HL-60 (cell line): ENCODE data around the gene PAQR5.

Experiments used
- GABPA ChIP-seq: IDR thresholded peaks from 2 replicates; pipeline ENCODE4 v1.6.1; 2012; ENCODE audit warnings: low read depth
- POLR2AphosphoS5 ChIP-seq: IDR thresholded peaks from 2 replicates; pipeline ENCODE4 v1.6.1; 2012; ENCODE audit warnings: low read depth
- TF ChIP-seq, protein P1 (sequence below): IDR thresholded peaks from one replicate; pipeline ENCODE4 v1.5.1; 2011; ENCODE audit warnings: low read length, control low read depth, inconsistent platforms; ENCODE audit not compliant: insufficient read depth
- TF ChIP-seq, protein P2 (sequence below): IDR thresholded peaks from 2 replicates; pipeline ENCODE4 v1.6.1; 2012; ENCODE audit warnings: low read depth; ENCODE audit not compliant: insufficient replicate concordance

DNA sequence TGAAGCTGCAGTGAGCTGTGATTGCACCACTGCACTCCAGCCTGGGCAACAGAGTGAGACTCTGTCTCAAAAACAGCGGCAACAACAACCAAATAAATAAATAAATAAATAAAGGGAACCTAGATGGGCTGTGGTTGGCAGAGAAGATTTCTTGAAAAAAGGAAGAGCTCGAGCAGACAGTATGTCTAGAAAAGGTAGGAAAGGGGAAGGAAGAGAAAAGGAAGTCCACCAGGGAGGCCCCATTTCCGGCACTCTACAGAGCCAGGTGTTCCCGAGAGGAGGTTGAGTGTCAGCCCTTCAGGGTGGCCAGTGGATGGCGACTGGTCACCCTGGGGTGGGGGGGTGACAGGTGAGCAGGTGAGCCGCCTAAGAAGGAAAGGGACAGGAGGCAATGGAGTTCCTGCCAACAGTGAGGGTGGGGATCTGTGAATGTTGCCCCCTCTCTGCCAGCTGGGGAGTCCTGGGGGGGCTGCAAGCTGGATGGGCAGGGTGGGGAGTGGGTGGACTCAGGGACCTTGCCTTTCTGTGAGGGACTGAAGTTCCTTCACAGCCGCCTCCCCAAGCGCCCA lies 14.8 kb downstream of the PAQR5 start:
- TF ChIP-seq, protein P1, sequence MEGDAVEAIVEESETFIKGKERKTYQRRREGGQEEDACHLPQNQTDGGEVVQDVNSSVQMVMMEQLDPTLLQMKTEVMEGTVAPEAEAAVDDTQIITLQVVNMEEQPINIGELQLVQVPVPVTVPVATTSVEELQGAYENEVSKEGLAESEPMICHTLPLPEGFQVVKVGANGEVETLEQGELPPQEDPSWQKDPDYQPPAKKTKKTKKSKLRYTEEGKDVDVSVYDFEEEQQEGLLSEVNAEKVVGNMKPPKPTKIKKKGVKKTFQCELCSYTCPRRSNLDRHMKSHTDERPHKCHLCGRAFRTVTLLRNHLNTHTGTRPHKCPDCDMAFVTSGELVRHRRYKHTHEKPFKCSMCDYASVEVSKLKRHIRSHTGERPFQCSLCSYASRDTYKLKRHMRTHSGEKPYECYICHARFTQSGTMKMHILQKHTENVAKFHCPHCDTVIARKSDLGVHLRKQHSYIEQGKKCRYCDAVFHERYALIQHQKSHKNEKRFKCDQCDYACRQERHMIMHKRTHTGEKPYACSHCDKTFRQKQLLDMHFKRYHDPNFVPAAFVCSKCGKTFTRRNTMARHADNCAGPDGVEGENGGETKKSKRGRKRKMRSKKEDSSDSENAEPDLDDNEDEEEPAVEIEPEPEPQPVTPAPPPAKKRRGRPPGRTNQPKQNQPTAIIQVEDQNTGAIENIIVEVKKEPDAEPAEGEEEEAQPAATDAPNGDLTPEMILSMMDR = no peak
- TF ChIP-seq GABPA (peak; percentile 37; the same call in 1 of the 2 replicates), POLR2AphosphoS5 (peak; percentile 60)
- TF ChIP-seq, protein P2, sequence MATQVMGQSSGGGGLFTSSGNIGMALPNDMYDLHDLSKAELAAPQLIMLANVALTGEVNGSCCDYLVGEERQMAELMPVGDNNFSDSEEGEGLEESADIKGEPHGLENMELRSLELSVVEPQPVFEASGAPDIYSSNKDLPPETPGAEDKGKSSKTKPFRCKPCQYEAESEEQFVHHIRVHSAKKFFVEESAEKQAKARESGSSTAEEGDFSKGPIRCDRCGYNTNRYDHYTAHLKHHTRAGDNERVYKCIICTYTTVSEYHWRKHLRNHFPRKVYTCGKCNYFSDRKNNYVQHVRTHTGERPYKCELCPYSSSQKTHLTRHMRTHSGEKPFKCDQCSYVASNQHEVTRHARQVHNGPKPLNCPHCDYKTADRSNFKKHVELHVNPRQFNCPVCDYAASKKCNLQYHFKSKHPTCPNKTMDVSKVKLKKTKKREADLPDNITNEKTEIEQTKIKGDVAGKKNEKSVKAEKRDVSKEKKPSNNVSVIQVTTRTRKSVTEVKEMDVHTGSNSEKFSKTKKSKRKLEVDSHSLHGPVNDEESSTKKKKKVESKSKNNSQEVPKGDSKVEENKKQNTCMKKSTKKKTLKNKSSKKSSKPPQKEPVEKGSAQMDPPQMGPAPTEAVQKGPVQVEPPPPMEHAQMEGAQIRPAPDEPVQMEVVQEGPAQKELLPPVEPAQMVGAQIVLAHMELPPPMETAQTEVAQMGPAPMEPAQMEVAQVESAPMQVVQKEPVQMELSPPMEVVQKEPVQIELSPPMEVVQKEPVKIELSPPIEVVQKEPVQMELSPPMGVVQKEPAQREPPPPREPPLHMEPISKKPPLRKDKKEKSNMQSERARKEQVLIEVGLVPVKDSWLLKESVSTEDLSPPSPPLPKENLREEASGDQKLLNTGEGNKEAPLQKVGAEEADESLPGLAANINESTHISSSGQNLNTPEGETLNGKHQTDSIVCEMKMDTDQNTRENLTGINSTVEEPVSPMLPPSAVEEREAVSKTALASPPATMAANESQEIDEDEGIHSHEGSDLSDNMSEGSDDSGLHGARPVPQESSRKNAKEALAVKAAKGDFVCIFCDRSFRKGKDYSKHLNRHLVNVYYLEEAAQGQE = no peak
